ENCODE data around the gene RBM33.

DNA sequence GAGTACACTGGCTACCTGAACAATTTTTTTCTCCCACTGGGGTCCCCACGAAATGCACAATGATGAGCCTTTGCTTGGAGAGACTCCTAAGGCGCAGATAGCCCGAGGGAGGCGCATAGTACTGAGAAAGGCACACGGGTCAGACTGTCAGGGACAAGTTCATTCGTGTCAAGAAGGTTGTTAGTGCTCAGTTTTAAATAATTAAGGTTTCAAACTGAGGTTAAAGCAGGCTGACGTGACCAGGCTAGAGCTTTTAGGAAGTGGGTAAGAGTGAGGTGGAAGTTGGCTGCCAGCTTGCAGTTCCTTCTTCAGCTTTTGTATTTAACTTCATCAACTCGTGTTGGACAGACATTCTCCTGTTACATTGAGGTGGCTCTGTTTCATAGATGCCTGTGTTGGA is 31.6 kb downstream of the RBM33 start:
- TF ChIP-seq, protein P1, sequence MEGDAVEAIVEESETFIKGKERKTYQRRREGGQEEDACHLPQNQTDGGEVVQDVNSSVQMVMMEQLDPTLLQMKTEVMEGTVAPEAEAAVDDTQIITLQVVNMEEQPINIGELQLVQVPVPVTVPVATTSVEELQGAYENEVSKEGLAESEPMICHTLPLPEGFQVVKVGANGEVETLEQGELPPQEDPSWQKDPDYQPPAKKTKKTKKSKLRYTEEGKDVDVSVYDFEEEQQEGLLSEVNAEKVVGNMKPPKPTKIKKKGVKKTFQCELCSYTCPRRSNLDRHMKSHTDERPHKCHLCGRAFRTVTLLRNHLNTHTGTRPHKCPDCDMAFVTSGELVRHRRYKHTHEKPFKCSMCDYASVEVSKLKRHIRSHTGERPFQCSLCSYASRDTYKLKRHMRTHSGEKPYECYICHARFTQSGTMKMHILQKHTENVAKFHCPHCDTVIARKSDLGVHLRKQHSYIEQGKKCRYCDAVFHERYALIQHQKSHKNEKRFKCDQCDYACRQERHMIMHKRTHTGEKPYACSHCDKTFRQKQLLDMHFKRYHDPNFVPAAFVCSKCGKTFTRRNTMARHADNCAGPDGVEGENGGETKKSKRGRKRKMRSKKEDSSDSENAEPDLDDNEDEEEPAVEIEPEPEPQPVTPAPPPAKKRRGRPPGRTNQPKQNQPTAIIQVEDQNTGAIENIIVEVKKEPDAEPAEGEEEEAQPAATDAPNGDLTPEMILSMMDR (IDR thresholded peaks at IDR 0.05): no peak
- no peak for TF ChIP-seq POLR2A (IDR thresholded peaks at IDR 0.05)
